HepG2 (cell line): Measurements from ENCODE around the gene ANO2. TPM values are rescaled to one million over a fixed set of nuclear protein-coding genes. Genes with fewer than 3 reads are reported as not detected.

Experiments used
- ATAC-seq: fragments of 200-7000 bp; cut with Tn5 transposase; 3 replicates; pipeline ENCODE4 v1.9.1; 2020; ENCODE audit warnings: mild to moderate bottlenecking, moderate library complexity
- BruUV-seq: library from RNA; stranded (reverse); fragments of 400-500 nt; replicated peaks from 2 replicates; lab custom pipeline; 2021; lab: Mats Ljungman, UMichigan
- CTCF ChIA-PET: fragments of 300-600 bp; formaldehyde crosslinking; extraction: SDS; loops from one replicate; lab custom pipeline; 2021; ENCODE audit warnings: low total read pairs, inconsistent platforms, low intra/inter-chr PET ratio; lab: Yijun Ruan, JAX
- POLR2A ChIA-PET: fragments of 350-600 bp; sonication (Branson Sonifier 250); formaldehyde crosslinking; loops from one replicate; lab custom pipeline; 2020; ENCODE audit warnings: antibody characterized with exemption, inconsistent platforms; lab: Yijun Ruan, JAX
- DNase-seq: peaks from one replicate; pipeline ENCODE4 v3.0.0-alpha.2; 2015; ENCODE audit warnings: low spot score
- FAIRE-seq: peaks from 3 replicates; lab custom pipeline; 2011; peaks lifted over from hg19 to GRCh38; lab: Jason Lieb, UNC
- H2AFZ ChIP-seq: one replicate; pipeline ENCODE4 v1.6.1; 2011; ENCODE audit warnings: low read length, inconsistent platforms
- H3K27ac ChIP-seq: fragments of 300-600 bp; 3 replicates; pipeline ENCODE4 v1.8.0; 2011; ENCODE audit warnings: mixed run types, mild to moderate bottlenecking, mixed read lengths, low read length, inconsistent platforms; ENCODE audit not compliant: insufficient read depth; ENCODE audit errors: extremely low read length
- H3K27me3 ChIP-seq, 2 experiments: fragments of 200-600 bp in 1 of 2; 2 replicates in 1 of 2; 3 replicates in 1 of 2; pipeline versions ENCODE4 v1.6.0 to v1.8.0; 2011; ENCODE audit warnings: low read length in 2 of 2, mild to moderate bottlenecking in 2 of 2, moderate library complexity in 2 of 2, inconsistent platforms in 1 of 2; ENCODE audit not compliant: insufficient read depth in 2 of 2, control insufficient read depth in 1 of 2
- H3K36me3 ChIP-seq, 2 experiments: fragments of 200-600 bp in 1 of 2; replicated peaks in 1 of 2; 2 replicates in 1 of 2; 3 replicates in 1 of 2; pipeline versions ENCODE4 v1.5.1 to v1.8.0; 2011; ENCODE audit warnings: low read length in 2 of 2, inconsistent platforms in 1 of 2; ENCODE audit not compliant: insufficient read depth in 2 of 2, control insufficient read depth in 1 of 2
- H3K4me1 ChIP-seq: 2 replicates; pipeline ENCODE4 v1.5.1; 2012; ENCODE audit warnings: low read length, inconsistent platforms; ENCODE audit not compliant: insufficient read depth
- H3K4me2 ChIP-seq: 2 replicates; pipeline ENCODE4 v1.6.0; 2011; ENCODE audit warnings: low read depth, low read length, inconsistent platforms
- H3K4me3 ChIP-seq, 3 experiments: fragments of 200-600 bp in 1 of 3; sonication (generic), shearing (Covaris generic) in 1 of 3; replicated peaks in 1 of 3; 2 replicates each; pipeline ENCODE4 v1.5.1; 2011 to 2016; ENCODE audit warnings: low read length in 3 of 3, inconsistent platforms in 2 of 3, low read depth in 2 of 3, mild to moderate bottlenecking in 2 of 3, control low read depth in 1 of 3, mixed read lengths in 1 of 3; ENCODE audit not compliant: insufficient read depth in 1 of 3
- H3K79me2 ChIP-seq: one replicate; pipeline ENCODE4 v1.6.1; 2011; ENCODE audit warnings: low read length, inconsistent platforms; ENCODE audit not compliant: insufficient read depth
- H3K9ac ChIP-seq: 2 replicates; pipeline ENCODE4 v1.6.0; 2011; ENCODE audit warnings: mild to moderate bottlenecking, low read depth, low read length, inconsistent platforms; ENCODE audit not compliant: insufficient read depth
- H3K9me3 ChIP-seq: 2 replicates; pipeline ENCODE4 v1.5.1; 2012; ENCODE audit warnings: mild to moderate bottlenecking, low read length
- H4K20me1 ChIP-seq: 2 replicates; pipeline ENCODE4 v1.6.0; 2011; ENCODE audit warnings: inconsistent platforms, mild to moderate bottlenecking, low read length, moderate library complexity; ENCODE audit not compliant: insufficient read depth
- ERF ChIP-seq: IDR thresholded peaks from 2 replicates; pipeline ENCODE4 v1.6.1; 2018; ENCODE audit warnings: missing biosample characterization, missing genetic modification reagents
- HMGXB3 ChIP-seq: sonication (generic); formaldehyde crosslinking; IDR thresholded peaks from 2 replicates; pipeline ENCODE4 v1.4.0; 2020; ENCODE audit warnings: missing genetic modification reagents, borderline replicate concordance
- MAFG ChIP-seq: sonication (generic); formaldehyde crosslinking; IDR thresholded peaks from 2 replicates; pipeline ENCODE4 v1.5.1; 2020; ENCODE audit warnings: mild to moderate bottlenecking, missing genetic modification reagents
- MAZ ChIP-seq, 2 experiments: sonication (generic) in 1 of 2; formaldehyde crosslinking in 1 of 2; IDR thresholded peaks; 2 replicates each; pipeline versions ENCODE4 v1.5.0 to v1.6.1; 2012 to 2020; ENCODE audit warnings: low read depth in 2 of 2, mild to moderate bottlenecking in 2 of 2, borderline replicate concordance in 1 of 2, improper control_type of control experiment in 1 of 2, low read length in 1 of 2, missing genetic modification reagents in 1 of 2, moderate library complexity in 1 of 2
- MEIS2 ChIP-seq: sonication (generic); formaldehyde crosslinking; IDR thresholded peaks from 2 replicates; pipeline ENCODE4 v1.9.0; 2021; ENCODE audit warnings: mild to moderate bottlenecking, missing genetic modification reagents
- TRIM24 ChIP-seq: sonication (generic); formaldehyde crosslinking; IDR thresholded peaks from 2 replicates; pipeline ENCODE4 v1.8.0; 2022; ENCODE audit warnings: mild to moderate bottlenecking, missing genetic modification reagents
- ZNF543 ChIP-seq: sonication (generic); formaldehyde crosslinking; IDR thresholded peaks from 2 replicates; pipeline ENCODE4 v1.4.0; 2020; ENCODE audit warnings: mild to moderate bottlenecking, missing genetic modification reagents
- WGBS: methylation state at CpG from one replicate; pipeline ENCODE4 v1.1.6; 2017; ENCODE audit warnings: low lambda C conversion rate; 5-methylcytosine and 5-hydroxymethylcytosine counted together
- in situ Hi-C: cut with HindIII; loops from 2 replicates; pipeline ENCODE4 v1.10.0; 2017; ENCODE audit warnings: low pct_unique_long_range_greater_than_20kb; ENCODE audit not compliant: extremely low pct_ligation_motif_present
- intact Hi-C: fragments of 100-400 bp; cut with micrococcal nuclease; formaldehyde crosslinking; loops from one replicate; pipeline ENCODE4 v1.10.0; 2022; ENCODE audit not compliant: unreplicated experiment
- polyA plus RNA-seq, 8 experiments: library from polyadenylated mRNA; depleted of rRNA in 3 of 8; stranded (reverse) in 7 of 8; unstranded in 1 of 8; fragments of >200 nt; fragmentation: Illumina TruSeq in 4 of 8; extraction: Trizol in 4 of 8; gene quantifications; 2 replicates each; pipeline versions ENCODE4 v1.2.1 to v1.2.3, GENCODE V29; 2011 to 2016; ENCODE audit warnings: low read depth in 4 of 8, missing spikeins in 1 of 8, mixed read lengths in 1 of 8; ENCODE audit not compliant: insufficient read depth in 1 of 8
- total RNA-seq, 5 experiments: library from RNA; depleted of rRNA; stranded (reverse); fragments of >200 nt; fragmentation: Illumina TruSeq; extraction: Trizol; gene quantifications; 2 replicates each; pipeline ENCODE4 v1.2.3, GENCODE V29; 2016; ENCODE audit warnings: low read depth in 1 of 5
- TF ChIP-seq, protein P1 (sequence below): sonication (generic); formaldehyde crosslinking; IDR thresholded peaks from one replicate; pipeline ENCODE4 v1.5.1; 2020; ENCODE audit warnings: mild to moderate bottlenecking, missing genetic modification reagents; ENCODE audit errors: not compliant biosample characterization
- TF ChIP-seq, protein P2 (sequence below): IDR thresholded peaks from 2 replicates; pipeline ENCODE4 v1.6.1; 2012; ENCODE audit warnings: inconsistent platforms

The ANO2 gene
- total and polyA plus RNA-seq, 2 of the 13 experiments (the other 11 are each of a cell fraction or from before 2014, with no cell fraction given), result 0.18 TPM; not detected in 1

- Histone ChIP-seq H4K20me1 (no peaks in the 10 kb centered on the region), H3K4me3 (no peak overlapping the region), H3K4me2 (no peak overlapping the region), H3K36me3 (no peaks in the 10 kb centered on the region), H3K27ac (no peak overlapping the region), H3K9me3 (no peaks in the 10 kb centered on the region), H3K79me2 (no peaks in the 10 kb centered on the region), H2AFZ (no peak overlapping the region), H3K4me1 (no peaks in the 10 kb centered on the region), H3K9ac (no peak overlapping the region), H3K27me3 (peaks cover 0 to 11% of the 10 kb centered on the region in 2 experiments; a peak in 1 of 5 replicates)
- no peak for DNase-seq
- ChIA-PET CTCF (no interaction called here), POLR2A (no interaction called here)
- no TSS peak for BruUV-seq
- intact Hi-C loops (no loop called here), in situ Hi-C loops (no loop called here)
- WGBS, result 10% methylated on average over 5 of the region's 8 CpGs
- FAIRE-seq, result no peak
- no peak for ATAC-seq
- no peak for TF ChIP-seq ERF (CRISPR knock-in tag)
- TF ChIP-seq, protein P1, sequence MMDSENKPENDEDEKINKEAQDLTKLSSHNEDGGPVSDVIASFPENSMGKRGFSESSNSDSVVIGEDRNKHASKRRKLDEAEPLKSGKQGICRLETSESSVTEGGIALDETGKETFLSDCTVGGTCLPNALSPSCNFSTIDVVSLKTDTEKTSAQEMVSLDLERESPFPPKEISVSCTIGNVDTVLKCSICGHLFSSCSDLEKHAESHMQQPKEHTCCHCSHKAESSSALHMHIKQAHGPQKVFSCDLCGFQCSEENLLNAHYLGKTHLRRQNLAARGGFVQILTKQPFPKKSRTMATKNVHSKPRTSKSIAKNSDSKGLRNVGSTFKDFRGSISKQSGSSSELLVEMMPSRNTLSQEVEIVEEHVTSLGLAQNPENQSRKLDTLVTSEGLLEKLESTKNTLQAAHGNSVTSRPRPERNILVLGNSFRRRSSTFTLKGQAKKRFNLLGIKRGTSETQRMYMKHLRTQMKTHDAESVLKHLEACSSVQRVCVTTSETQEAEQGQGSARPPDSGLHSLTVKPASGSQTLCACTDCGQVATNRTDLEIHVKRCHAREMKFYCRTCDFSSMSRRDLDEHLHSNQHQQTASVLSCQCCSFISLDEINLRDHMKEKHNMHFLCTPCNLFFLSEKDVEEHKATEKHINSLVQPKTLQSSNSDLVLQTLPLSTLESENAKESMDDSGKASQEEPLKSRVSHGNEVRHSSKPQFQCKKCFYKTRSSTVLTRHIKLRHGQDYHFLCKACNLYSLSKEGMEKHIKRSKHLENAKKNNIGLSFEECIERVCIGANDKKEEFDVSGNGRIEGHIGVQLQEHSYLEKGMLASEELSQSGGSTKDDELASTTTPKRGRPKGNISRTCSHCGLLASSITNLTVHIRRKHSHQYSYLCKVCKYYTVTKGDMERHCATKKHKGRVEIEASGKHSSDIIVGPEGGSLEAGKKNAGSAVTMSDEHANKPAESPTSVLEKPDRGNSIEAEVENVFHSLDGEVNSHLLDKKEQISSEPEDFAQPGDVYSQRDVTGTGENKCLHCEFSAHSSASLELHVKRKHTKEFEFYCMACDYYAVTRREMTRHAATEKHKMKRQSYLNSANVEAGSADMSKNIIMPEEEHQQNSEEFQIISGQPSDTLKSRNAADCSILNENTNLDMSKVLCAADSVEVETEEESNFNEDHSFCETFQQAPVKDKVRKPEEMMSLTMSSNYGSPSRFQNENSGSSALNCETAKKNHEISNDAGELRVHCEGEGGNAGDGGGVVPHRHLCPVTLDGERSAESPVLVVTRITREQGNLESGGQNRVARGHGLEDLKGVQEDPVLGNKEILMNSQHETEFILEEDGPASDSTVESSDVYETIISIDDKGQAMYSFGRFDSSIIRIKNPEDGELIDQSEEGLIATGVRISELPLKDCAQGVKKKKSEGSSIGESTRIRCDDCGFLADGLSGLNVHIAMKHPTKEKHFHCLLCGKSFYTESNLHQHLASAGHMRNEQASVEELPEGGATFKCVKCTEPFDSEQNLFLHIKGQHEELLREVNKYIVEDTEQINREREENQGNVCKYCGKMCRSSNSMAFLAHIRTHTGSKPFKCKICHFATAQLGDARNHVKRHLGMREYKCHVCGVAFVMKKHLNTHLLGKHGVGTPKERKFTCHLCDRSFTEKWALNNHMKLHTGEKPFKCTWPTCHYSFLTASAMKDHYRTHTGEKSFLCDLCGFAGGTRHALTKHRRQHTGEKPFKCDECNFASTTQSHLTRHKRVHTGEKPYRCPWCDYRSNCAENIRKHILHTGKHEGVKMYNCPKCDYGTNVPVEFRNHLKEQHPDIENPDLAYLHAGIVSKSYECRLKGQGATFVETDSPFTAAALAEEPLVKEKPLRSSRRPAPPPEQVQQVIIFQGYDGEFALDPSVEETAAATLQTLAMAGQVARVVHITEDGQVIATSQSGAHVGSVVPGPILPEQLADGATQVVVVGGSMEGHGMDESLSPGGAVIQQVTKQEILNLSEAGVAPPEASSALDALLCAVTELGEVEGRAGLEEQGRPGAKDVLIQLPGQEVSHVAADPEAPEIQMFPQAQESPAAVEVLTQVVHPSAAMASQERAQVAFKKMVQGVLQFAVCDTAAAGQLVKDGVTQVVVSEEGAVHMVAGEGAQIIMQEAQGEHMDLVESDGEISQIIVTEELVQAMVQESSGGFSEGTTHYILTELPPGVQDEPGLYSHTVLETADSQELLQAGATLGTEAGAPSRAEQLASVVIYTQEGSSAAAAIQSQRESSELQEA, result no peak
- TF ChIP-seq HMGXB3 (CRISPR knock-in tag), result no peak
- no peak for TF ChIP-seq MAZ (IDR thresholded peaks at IDR 0.05; ENCODE audit: borderline replicate concordance, low read depth, low read length)
- TF ChIP-seq MAZ (CRISPR knock-in tag; IDR thresholded peaks at IDR 0.05; ENCODE audit: low read depth), result no peak
- no peak for TF ChIP-seq ZNF543 (CRISPR knock-in tag)
- no peak for TF ChIP-seq MEIS2 (CRISPR knock-in tag)
- TF ChIP-seq MAFG (CRISPR knock-in tag), result no peak
- TF ChIP-seq, protein P2, sequence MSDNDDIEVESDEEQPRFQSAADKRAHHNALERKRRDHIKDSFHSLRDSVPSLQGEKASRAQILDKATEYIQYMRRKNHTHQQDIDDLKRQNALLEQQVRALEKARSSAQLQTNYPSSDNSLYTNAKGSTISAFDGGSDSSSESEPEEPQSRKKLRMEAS, result no peak
- TF ChIP-seq TRIM24 (CRISPR knock-in tag), result no peak
These were observed 426.3 kb downstream of the ANO2 start for GRCh38 chr12:5518584-5519365.
